ENCODE data around the gene NRIP1.

Gene NRIP1

DNA sequence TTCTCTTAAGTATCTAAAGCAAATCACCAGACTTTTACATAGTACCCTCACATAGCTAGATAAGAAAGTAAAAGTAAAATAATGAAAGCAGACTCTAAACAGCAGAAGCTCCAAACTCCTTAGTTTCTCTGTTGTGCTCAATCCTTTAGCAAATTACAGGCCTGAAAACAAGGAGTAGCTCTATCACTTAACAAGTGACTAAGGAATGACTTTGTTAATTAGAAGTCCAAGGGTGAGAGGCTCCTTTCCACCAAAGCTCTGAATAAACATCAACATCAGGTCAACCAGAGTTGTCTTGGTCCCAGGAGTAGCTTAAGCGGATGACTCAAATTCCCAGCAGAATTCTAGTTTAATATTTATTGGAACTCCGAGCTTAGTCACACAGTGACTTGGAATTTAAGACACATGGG is 5.9 kb downstream of the NRIP1 start:
- TF ChIP-seq, protein P1, sequence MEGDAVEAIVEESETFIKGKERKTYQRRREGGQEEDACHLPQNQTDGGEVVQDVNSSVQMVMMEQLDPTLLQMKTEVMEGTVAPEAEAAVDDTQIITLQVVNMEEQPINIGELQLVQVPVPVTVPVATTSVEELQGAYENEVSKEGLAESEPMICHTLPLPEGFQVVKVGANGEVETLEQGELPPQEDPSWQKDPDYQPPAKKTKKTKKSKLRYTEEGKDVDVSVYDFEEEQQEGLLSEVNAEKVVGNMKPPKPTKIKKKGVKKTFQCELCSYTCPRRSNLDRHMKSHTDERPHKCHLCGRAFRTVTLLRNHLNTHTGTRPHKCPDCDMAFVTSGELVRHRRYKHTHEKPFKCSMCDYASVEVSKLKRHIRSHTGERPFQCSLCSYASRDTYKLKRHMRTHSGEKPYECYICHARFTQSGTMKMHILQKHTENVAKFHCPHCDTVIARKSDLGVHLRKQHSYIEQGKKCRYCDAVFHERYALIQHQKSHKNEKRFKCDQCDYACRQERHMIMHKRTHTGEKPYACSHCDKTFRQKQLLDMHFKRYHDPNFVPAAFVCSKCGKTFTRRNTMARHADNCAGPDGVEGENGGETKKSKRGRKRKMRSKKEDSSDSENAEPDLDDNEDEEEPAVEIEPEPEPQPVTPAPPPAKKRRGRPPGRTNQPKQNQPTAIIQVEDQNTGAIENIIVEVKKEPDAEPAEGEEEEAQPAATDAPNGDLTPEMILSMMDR (IDR thresholded peaks at IDR 0.05; ENCODE audit: low read depth, low read length, missing control alignments), result no peak
- peak overlapping the region; percentile 14 for H3K4me3 ChIP-seq (ENCODE audit: low read depth, low read length)
- DNase-seq (ENCODE audit: low read depth), result no peak
- in situ Hi-C loops (cut with HindIII; ENCODE audit: low sequenced_read_pairs), result loop anchor here (5.0 kb wide), 1 partner anchor 72 kb away; no protein-coding TSS in a partner anchor

DNA sequence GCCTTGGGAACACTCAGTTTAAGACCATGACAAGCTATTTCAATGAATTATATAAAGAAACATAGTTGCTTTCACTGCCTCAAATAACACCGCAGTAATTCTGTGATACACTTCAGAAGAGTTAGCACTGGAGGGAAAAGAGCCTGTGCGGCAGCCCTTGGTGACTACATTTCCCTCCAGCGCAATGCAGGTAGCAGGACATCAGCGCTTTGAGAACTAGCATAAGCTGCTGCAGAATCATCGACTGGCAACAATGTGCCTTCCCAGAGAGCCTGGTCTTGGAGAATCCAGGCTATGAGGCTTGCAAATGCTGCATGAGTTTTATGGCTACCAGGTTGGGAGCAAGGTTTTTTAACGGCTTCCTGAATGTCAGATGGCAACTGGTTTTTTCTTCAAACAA is 7.5 kb downstream of the NRIP1 start:
- in situ Hi-C loops (cut with HindIII; ENCODE audit: low sequenced_read_pairs), result loop anchor here (5.0 kb wide), 1 partner anchor 70 kb away; no protein-coding TSS in a partner anchor
- DNase-seq (ENCODE audit: low read depth), result no peak
- H3K4me3 ChIP-seq (ENCODE audit: low read depth, low read length), result no peak overlapping the region
- TF ChIP-seq, protein P1 (IDR thresholded peaks at IDR 0.05; ENCODE audit: low read depth, low read length, missing control alignments), result no peak

DNA sequence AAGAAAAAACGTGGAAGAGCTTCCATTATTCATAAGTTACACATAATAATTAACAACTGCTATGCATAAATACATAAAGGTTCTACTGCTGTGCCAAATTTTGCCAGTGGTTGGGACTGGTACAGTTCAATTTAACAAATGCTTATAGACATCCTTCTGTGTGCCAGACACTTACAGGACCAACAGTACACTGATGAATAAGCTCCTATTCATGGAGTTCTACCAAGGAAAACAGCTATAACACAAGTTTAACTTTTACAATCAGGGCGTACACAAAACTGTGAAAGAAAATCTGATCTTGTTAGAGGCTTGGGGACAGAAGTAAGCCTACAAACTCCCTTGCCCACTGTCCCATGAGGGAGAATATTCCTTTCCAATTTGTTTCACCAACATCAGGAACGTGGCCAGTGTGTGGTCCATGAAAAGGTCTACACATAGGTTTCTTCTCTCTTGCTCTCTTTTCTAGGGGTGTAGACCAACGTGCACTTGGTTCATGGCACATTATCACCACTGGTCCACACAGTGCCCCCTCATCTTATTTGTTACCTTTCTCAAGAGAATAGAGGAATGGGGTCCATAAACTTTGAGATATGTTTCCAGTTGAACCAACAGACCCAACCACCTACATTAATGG is 10.1 kb downstream of the NRIP1 start:
- DNase-seq (ENCODE audit: low read depth), result no peak
- TF ChIP-seq, protein P1 (IDR thresholded peaks at IDR 0.05; ENCODE audit: low read depth, low read length, missing control alignments), result no peak
- in situ Hi-C loops (cut with HindIII; ENCODE audit: low sequenced_read_pairs), result loop anchor here (5.0 kb wide), 1 partner anchor 67 kb away; no protein-coding TSS in a partner anchor
- H3K4me3 ChIP-seq (ENCODE audit: low read depth, low read length), result no peak overlapping the region

DNA sequence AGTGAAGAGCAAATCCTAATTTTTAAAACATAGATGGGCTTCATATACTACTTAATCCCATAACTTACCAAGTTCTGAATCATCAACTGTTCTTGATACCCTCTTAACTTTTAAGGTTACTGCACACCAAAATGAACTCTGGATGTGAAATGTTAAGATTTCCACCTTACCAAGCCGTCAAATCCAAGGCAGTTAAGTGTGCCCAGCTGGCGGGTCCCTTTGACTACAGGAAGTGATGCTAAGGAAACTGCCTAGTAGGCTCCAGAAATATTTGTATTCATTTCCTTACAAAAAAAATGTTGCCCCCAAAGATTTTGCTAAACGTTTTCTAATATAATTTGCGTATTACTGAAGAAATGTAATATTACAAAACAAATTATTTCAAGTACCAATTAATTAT is 10.7 kb downstream of the NRIP1 start:
- TF ChIP-seq, protein P1 (IDR thresholded peaks at IDR 0.05; ENCODE audit: low read depth, low read length, missing control alignments), result no peak
- H3K4me3 ChIP-seq (ENCODE audit: low read depth, low read length), result no peak overlapping the region
- in situ Hi-C loops (cut with HindIII; ENCODE audit: low sequenced_read_pairs), result no loop called here
- DNase-seq (ENCODE audit: low read depth), result no peak

DNA sequence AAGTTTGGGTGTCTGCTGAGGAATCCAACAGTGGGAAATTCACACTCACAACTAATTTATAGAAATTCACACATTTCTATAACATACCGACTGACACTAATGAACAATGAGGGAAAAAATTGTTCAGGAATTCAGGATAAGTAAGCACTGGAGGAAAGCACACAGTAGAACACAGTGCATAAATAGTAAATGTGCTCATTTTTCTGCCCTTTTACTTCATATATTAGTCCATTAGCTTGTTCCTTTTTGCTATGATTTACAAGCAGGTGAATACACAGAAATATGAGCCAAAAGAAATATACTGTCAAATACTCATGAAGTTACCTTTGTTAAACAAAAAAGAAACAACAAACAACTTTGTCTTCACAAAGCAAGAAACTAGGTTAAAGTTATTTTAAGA is 11.3 kb downstream of the NRIP1 start:
- TF ChIP-seq, protein P1 (IDR thresholded peaks at IDR 0.05; ENCODE audit: low read depth, low read length, missing control alignments), result no peak
- no peak for DNase-seq (ENCODE audit: low read depth)
- in situ Hi-C loops (cut with HindIII; ENCODE audit: low sequenced_read_pairs), result no loop called here
- no peak overlapping the region for H3K4me3 ChIP-seq (ENCODE audit: low read depth, low read length)

DNA sequence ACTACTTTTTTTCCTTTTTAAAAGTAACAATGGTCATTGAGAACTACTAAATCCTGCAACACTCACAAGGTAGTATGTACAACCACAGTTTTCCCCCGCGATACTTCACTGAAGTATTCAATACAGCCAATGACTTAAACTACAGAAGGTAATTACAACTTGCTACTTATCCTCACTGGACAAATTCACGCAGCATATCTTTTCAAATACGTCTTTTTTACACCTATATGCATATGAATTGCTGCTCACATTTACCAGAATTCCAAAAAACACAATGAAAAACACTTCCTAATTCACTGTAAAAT is 12.4 kb downstream of the NRIP1 start:
- TF ChIP-seq, protein P1 (IDR thresholded peaks at IDR 0.05; ENCODE audit: low read depth, low read length, missing control alignments), result no peak
- no peak for DNase-seq (ENCODE audit: low read depth)
- in situ Hi-C loops (cut with HindIII; ENCODE audit: low sequenced_read_pairs), result no loop called here
- no peak overlapping the region for H3K4me3 ChIP-seq (ENCODE audit: low read depth, low read length)

All from astrocyte of the cerebellum (primary cell).